HG02798 (cell line): ENCODE data around the gene TOGARAM2.

Experiments
- ATAC-seq: cut with Tn5 transposase; IDR thresholded peaks from one replicate; pipeline ENCODE4 v1.9.1; 2021; ENCODE audit warnings: mild to moderate bottlenecking; ENCODE audit not compliant: unreplicated experiment, poor library complexity

Gene TOGARAM2

DNA sequence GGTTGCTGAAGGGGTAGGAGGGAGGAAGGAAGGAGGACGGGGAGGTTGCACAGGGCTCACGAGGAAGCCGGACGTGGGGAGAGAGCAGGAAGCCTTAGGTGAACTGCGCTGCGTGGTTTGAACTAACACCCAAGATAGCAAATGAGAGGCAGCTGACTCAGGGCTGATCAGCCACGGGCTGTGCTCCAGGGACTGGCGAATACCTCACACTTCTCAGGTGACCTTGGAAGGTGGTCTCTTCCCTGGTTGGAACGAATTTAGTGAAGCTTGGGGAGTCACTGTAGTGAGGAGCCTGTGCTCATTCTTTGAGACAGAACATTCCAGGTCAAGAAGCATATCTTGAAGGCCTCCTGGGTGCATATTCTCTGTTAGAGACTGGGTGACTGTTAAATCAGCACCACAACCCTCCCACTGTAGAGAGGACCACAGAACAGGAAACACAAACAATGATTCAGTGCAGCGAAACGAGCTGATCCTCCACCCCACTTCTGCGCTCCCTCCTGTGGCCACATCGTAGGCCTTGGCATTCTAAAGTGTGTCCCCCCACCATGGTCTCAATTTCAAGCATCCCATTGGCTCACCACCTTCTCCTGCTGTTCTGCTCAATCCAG is 33.8 kb downstream of the TOGARAM2 start:
- ATAC-seq: no peak

DNA sequence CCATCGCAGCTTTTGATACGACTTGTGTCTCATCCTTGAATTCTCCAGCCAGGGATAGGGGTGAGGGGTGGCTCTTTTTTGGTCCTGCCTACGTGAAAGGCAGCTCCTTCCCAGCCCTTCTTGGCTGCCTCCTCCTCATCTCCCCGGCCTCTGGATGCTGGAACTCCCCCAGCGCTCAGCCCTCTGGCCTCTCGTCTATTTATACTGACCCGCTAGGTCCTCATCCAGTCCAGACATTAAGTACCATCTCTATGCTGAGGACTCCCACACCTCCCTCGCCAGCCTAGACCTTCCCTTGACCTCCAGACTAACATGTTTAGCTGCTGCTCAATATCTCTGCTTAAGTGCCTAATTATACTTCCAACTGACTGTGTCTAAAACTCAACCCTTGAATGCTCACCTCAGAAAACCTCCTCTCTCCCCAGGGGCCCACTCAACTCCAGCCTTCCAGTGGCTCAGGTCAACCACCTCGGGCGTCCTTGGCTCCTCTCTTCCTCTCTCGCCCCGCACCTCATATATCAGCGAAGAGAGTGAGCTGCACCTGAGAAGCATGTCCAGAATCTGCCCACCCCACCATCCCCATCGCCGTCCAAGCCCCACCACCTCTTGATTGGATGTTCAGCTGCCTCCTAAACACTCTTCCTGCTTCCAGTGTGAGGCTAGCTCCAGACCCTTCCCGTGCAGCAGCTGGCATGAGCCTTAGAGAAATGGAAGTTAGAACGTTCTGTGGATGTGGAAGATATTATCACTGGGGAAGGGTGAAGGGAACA is 34.8 kb downstream of the TOGARAM2 start:
- no peak for ATAC-seq

DNA sequence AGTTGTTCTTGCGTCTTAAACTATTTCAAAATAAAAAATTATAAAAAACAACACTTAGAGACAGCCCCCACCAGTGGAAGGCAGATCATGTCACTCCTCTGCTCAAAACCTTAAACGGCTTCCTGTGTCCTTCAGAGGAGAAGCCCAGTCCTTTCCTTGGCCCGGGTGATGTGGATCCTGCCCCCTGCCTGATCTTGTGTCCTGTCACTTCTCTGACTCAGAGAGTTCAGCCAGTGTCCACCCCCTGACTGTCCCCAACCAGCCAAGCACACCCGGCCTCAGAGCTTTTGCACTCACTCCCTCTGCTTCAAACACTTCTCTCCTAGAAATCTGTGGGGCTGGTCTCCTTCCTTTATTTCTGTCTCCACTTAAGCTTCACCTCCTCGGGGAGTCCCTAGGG is 35.4 kb downstream of the TOGARAM2 start:
- no peak for ATAC-seq

DNA sequence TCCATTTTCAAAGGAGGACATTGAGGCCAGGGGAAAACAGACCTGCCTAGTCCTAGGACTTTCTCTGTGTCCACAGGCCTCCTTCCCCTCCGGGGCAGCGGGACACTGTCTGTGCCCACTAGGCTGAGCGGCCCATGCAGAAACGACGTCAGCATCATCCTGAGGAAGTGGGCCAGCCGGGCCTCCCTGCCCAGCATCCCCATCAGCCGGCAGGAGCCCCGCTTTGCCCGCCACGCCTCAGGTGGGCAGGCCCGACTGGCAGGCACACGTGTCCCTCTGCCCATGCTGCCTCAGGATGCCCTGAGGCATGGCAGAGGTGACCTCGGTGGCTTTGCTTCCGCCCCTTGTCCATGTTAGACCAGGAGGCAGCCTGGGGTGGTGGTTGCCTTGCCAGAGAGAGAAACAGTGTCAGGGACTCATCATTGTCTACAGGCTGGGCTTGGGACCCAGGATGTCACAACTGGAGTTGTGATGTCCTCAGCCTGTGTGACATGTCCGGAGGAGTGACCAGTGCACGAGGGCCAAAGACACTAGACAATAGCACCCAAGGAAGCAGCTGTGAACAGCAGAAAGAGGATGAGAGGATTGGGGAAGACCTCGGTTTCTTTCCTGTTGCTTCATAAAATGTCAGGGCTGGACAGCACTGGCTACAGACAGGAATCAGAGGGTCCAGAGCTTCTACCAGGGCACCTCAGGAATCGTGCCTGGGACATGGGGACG is 36.8 kb downstream of the TOGARAM2 start:
- no peak for ATAC-seq

DNA sequence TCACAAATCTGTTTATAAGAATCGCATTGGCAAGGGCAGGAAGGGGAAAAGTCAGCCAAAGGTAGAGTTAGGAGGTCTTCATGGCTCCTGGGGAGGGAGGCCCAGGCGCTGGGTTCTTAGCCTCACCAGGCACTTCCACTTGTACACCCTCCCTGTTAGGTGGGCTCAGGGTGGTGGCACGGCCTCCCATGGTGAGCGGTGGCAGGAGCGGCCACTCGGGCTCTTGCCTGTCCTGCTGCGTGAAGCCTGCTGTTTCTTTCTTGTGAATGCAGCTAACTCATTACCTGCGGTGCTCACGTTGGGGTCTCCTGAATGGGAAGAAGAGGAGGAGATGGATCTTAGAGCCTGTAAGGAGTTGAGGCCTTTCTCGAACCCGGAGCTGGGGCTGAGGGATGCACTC is 40.8 kb downstream of the TOGARAM2 start:
- no peak for ATAC-seq

DNA sequence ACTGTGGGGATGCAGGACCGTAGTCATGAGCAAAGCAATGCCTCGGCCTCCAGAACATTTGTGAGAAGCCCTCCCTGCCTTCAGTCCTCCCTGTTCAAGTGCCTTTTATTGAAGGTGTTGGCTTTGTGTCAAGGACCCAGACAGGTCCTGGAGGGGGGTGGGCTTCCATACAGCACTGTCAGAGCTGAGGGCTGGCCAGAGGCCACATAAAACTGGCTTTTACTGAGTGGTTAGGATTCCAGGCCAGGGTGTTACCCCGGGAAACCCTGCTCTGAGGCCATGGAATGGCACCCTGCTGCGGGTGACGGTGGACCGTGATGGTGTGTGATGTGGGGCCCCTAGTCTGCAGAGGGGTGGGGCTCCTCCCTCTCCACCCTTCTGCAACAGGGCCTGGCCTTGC is 41.6 kb downstream of the TOGARAM2 start:
- ATAC-seq: no peak

DNA sequence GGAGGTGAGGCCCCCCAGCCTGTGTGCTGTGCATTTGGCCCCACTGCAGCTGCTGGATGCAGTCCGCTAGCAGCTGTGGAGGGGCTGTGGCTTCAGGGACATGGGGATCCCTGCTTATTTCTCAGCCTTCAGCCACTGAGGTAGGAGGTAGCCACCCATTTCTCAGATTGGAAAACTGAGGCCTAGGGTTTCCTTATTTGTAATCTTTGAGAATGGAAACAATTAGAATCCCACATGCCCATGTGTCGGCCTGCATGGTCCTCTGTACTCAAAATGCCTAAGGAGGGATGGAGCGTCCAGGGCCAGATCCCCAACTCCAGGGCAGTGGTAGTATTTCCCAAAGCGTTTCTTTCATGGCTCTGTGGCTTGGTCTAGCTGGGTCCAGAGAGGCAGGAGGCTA is 42.1 kb downstream of the TOGARAM2 start:
- no peak for ATAC-seq

DNA sequence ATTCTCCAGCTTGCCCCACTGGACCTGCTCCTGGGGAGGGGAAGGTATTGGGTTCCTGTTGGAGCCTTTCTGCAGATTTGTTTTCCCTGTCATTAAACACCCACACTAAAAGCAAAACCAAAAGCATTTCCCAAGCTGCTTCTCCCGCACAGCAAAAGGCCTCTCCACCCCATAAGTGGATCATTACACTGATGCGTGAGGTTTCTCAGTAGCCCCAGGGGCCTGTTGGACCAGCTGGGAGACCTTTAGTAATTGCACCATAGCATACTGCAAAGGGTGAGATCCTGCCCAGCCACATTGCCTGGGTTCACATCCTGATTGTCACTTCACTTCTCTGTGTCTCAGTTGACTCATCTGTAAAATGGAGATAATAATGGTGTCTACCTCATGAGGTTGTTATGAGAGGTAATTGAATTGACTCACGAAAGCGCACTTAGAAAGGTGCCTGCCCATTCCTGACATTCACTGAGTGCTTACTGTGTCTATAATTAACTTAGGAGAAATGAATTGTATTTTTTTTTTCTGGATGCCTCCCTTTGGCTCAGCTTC is 43.9 kb downstream of the TOGARAM2 start:
- no peak for ATAC-seq

DNA sequence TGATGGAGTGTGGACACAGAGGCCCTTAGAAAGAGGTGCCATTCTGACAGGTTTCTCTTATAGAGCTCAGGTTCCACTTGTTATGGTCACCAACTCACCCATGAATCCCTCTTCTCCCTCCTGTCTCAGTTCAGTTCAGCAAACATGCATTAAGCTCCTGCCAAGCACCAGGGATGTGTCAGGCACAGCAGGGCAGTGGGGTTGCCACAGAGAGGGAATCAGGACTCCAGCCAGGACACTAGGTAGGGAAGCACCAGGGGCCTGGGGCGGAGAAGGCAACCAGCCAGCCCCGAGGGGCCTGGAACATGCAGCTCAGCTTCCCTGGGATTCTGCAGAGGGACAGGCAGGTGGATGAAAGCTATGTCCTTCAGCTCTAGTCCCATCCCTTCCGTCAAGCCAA is 44.6 kb downstream of the TOGARAM2 start:
- ATAC-seq: no peak

DNA sequence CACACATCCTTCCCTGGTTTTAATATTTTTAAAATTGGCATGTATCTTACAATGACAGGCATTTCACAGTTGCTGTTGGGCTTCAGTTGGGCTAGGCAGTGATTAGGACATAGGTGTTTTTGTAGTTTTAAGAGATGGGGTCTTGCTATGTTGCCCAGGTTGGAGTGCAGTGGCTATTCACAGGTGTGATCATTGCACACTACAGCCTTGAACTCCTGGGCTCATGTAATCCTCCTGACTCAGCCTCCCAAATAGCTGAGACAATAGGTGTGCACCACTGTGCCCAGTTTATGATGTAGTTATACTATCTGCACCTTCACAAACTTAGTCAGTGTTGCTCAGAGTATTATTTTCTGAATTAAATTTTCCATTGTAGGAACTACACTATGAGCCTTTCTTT is 49.9 kb downstream of the TOGARAM2 start:
- no peak for ATAC-seq

DNA sequence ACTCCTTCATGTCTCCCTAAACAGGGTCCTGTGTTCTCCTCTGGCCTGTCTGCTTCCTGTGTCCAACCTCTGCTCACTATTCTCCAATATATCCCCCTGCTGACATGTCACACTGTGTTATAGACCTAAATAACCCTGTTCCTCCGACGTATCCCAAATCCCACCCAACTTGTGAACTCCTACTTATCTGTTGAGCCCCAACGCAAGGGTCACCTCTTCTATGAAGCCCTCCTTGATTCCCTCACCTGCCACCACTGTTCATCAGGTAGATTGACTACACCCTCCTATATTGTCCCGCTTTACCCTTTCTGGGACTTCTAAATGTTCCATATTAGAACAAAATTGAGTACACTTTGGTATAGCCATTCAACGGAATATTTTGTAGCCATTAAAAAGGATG is 51.1 kb downstream of the TOGARAM2 start:
- ATAC-seq: no peak

DNA sequence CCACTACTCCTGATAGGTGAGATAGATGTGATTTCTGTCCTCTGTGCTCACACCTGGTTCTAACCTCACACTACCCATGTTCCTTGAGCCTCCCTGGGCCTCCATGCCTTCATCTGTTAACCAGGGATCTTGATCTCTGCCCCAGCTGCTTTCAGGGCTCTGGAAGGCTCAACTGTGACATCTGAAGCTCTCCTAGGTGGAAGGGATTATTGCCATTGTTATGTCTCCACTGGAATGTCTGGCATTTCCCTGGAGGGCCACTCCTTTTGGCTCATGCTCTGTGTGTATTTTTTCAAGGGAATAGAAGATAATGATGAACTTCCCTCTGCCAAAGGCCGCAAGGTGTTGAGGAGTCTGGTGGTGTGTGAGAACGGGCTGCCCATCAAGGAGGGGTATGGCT is 52.1 kb downstream of the TOGARAM2 start:
- no peak for ATAC-seq

DNA sequence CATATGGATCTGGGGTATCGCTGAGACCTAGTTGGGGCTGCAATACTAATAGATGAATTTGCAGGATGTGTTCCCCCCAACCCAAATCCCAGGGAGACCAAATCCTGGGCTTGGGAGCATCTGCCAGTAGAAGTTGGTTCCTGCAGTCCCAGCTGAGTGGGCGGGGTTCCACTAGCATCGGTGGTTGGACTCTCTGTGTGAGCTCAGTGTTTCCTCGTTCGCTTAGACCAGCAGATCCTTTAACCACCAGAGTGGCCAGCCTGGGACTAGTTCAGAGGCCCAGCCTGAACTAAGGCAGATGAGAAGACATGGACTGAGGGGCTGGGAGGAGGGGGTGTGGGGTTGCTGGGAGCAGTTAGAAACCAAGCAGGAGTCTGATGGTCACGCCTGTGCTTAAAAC is 52.6 kb downstream of the TOGARAM2 start:
- ATAC-seq: no peak

DNA sequence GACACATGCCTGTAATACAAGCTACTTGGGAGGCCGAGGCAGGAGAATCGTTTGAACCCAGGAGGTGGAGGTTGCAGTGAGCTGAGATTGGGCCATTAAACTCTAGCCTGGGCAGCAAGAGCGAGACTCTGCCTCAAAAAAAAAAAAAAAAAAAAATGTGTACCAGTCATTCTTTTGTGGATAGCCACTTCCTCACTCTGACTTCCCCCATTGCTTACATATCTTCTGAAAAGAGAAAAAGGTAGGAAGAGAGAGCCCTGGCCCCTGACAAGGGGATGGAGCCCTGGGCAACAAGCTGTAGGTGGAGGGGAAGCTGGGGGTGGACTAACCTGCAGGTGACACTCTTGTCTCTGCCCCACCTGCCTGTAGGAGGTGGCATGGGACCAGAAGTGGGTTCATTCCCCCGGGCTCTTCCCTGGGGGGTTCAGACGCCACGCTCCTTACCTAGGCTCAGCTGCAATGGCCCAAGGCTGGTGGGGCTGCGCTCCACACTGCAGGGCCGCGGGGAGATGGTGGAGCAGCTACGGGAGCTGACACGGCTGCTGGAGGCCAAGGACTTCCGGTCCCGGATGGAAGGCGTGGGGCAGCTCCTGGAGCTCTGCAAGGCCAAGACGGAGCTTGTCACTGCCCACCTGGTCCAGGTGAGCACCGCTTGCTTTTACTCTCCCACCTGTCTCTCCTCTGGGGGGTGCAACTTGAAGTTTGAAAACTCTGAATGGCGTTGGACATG is 54.1 kb downstream of the TOGARAM2 start:
- no peak for ATAC-seq

DNA sequence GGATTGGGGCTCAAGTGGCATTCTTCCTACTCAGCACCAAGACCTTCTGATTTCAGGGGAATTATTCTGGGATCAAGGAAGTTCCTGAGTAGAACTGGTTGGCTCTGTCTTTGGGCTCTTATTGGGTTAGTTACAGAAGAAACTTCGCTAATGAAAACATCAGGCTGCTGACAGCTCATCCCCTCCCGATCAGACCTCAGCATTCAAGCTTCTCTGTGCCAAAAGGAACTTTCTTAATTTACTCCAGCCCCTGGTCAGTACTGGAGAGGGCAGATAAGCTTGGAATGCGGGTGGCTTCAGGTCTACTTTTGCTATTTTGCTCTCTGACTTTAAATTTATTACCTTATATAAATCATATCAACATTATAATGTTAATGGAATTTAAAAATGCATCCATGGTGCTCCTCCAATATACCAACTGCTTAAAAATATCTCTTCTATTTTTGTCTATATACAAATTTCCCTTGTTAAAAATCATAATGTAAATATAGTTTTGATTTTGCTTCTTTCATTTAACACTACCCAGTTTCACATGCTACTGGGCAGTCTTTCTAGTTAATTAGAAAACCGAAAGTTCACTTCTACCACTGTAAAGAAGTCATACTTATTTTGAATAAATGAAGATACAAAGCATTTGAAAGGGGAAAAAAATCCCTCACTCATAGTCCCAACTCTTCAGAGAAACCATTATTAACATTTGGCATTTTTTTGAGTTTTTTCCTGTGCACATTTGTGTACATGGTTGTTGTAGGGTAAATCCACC is 58.8 kb downstream of the TOGARAM2 start:
- ATAC-seq: peak; percentile 79

DNA sequence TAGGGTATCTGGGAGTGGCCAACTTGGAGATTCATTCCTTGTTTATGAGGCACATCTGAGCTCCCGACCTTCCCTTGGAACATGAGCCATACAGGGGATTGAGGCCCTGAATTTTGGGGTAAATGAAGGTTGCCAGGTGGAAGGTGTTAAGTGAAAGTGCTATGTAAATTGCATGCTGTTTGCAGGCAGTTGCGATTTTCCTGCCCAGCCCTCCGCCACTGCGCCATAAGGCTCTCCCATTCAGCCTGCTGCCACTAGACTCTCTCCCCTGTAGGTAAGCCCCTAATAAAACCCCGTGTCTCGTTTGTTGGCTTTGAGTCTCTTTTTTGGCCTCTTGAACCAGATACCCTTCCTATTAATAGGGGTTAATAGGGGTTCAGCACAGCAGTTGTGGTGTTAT is 59.5 kb downstream of the TOGARAM2 start:
- ATAC-seq: peak; percentile 16

DNA sequence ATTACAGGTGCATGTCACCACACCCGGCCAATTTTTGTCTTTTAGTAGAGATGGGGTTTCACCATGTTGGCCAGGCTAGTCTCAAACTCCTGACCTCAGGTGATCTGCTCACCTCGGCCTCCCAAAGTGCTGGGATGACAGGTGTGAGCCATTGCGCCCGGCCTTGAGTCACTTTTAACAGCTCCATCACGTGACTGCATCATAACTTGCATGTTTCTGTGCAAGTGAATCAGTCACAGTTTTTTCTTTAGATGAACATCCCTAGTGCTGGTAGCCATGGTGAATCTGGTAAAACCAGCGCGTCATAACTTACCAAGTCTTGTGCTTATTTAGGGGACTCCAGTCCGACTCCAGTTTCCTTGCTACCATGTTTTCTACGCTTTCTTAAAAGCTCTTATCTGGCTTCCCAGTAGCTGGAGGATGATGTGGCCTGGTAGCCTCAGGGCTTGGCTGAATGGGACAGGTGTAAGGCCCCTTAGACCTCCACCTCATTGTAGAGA is 60.1 kb downstream of the TOGARAM2 start:
- no peak for ATAC-seq

DNA sequence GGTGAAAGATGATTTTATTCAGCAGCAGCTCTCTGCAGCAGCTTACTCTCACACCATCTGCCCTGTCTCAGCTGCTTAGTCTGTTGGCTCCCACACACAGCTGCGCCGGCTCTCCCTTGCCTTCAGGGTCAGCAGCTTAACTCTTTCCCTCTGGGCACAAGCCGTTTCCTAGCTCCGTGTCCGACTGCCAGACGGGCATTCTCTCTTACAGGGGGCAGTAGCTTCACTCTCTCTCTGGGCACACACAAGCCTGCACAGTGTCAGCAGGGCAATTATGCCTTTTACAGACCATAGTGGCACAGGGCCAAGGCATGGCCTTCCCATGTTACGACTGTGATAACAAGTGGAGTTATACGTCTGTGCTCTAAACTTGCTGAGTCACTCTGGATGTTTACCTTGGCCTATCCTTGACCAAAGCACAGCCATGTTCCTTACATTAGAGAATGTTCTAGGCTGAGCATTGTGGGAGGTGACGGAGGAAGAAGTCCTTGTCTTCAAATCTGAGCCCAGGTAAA is 61.5 kb downstream of the TOGARAM2 start:
- ATAC-seq: no peak

DNA sequence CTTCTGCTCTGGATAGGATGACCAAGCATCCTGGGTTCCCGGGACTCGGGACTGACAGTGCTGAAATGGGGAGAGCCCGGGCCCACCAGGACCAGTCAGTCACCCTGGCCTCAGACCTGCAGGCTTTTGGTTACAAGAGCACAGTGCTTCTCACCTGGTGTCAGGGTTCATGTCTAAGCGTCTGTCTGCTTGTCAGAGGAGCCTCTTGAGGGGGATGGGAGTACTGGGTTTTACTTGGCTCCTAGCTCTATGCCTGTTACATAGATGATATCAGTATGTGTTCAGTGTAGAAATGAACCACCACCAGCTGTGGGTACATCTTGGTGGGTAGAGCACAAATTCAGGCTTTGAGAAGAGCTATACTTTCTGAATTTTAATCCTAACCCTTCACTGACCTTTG is 63.4 kb downstream of the TOGARAM2 start:
- ATAC-seq: no peak

DNA sequence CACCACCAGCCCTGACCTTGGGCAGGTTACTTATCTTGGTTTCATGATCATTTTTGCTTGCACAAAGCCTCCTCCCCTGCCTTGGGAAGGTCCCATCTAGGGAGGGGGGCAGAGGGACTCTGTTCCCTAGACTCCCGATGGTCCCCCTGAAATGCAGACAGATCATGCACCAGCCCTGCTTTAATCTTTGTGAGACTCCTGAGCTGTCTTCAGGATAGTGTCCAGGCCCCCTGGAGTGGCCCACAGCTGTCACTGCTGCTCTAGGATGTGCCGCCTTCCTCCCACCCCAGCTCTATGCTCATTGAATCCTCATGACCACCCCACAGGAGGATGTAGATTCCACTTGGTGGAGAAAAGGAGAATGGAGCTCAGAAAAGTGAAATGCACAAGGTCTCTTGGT is 65.2 kb downstream of the TOGARAM2 start:
- no peak for ATAC-seq
